K562 (cell line): Measurements from ENCODE around the gene CPED1. TPM values are rescaled to one million over a fixed set of nuclear protein-coding genes. Genes with fewer than 3 reads are reported as not detected.

Source experiments
- CAMTA2 ChIP-seq: fragments of 250-450 bp; sonication (Bioruptor Pico); conservative IDR thresholded peaks from 2 replicates; pipeline ENCODE4 v1.5.1; 2022
- ELK1 ChIP-seq: sonication (generic); formaldehyde crosslinking; IDR thresholded peaks from 2 replicates; pipeline ENCODE4 v1.8.1; 2022; ENCODE audit warnings: missing genetic modification reagents
- JUNB ChIP-seq: fragments of 450-650 bp; formaldehyde crosslinking; conservative IDR thresholded peaks from 2 replicates; pipeline ENCODE4 v1.4.0; 2020; ENCODE audit warnings: mild to moderate bottlenecking
- ZBTB12 ChIP-seq: fragments of 250-450 bp; sonication (Bioruptor Pico); IDR thresholded peaks from 2 replicates; pipeline ENCODE4 v1.4.0; 2020
- ZKSCAN8 ChIP-seq: fragments of 200-800 bp; sonication (Bioruptor generic); IDR thresholded peaks from 2 replicates; pipeline ENCODE4 v1.6.1; 2016; ENCODE audit warnings: missing genetic modification characterization, missing compliant biosample characterization
- ZNF175 ChIP-seq: fragments of 200-800 bp; sonication (Bioruptor generic); IDR thresholded peaks from 2 replicates; pipeline ENCODE4 v1.6.1; 2016; ENCODE audit warnings: low read depth, mild to moderate bottlenecking, missing genetic modification characterization, missing compliant biosample characterization
- polyA plus RNA-seq, 8 experiments: library from polyadenylated mRNA; depleted of rRNA in 4 of 8; stranded (reverse) in 5 of 8; unstranded in 3 of 8; fragments of >200 nt; fragmentation: Nextera tagmentation in 2 of 8; fragmentation: Illumina TruSeq in 1 of 8; extraction: Ambion mirVana in 2 of 8; extraction: Trizol in 1 of 8; gene quantifications; 2 replicates each; pipeline versions ENCODE4 v1.2.1 to v1.2.3, GENCODE V29; 2011 to 2014; ENCODE audit warnings: inconsistent platforms in 1 of 8, missing spikeins in 1 of 8
- total RNA-seq, 7 experiments: library from RNA; depleted of rRNA in 6 of 7; stranded (reverse); fragments of >200 nt in 6 of 7; fragmentation: Illumina TruSeq in 2 of 7; extraction: Trizol in 2 of 7; gene quantifications; 2 replicates each; pipeline versions ENCODE4 v1.2.1 to v1.2.3, GENCODE V29; 2011 to 2021; ENCODE audit warnings: low replicate concordance in 1 of 7
- TF ChIP-seq, protein P1 (sequence below): fragments of 450-650 bp; IDR thresholded peaks from 2 replicates; pipeline ENCODE4 v1.6.1; 2017; ENCODE audit warnings: antibody characterized with exemption, mild to moderate bottlenecking
- TF ChIP-seq, protein P2 (sequence below): fragments of 450-650 bp; IDR thresholded peaks from 2 replicates; pipeline ENCODE4 v1.6.1; 2016; ENCODE audit warnings: low read depth
- TF ChIP-seq, protein P3 (sequence below): IDR thresholded peaks from 2 replicates; pipeline ENCODE4 v1.6.1; 2012; ENCODE audit warnings: low read depth, low read length, improper control_type of control experiment, borderline replicate concordance

CPED1 gene
- total and polyA plus RNA-seq, 9 of the 15 experiments (the other 6 are each of a cell fraction or from before 2014, with no cell fraction given), result 195 to 393 (median 290) TPM

DNA sequence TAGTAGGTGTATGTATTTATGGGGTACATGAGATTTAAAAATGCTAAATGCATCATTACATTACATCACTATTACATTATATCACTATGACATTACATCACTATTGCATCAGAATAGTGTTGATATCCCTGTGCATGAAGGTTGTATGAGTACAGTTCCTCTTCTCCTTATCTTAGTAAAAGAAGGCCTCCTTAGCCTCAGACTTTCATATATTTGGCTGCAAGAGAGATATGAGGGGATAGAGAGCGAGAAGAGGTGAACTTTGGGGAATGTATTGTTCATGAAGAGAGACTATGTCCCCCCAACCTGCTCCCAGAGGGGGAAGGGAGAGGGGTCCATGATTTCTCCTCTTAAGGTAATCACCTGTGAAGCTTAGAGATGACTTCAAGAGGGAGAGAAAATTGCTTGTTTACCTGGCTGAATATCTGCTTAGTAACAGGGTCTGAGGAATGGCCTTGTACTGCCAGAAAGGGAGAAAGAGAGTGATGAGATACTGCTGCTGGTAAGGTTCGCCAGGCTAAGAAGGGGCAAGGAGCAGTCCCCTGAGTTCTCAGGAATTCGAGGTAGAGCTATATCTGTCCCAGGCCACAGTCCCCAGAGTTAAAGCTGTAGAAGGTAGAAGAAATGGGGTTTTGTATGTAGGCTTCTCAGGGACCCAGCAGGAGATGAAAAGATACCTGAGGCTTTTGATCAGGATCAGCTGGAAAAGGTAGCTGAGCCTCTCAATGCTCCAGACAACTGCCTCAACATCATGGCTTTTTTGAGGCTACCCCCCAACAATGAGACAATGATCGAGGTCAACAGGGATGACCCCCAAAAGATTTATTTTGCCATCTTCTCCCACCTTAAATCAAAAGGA is 171.9 kb downstream of the CPED1 start (continued):
- TF ChIP-seq, protein P1, sequence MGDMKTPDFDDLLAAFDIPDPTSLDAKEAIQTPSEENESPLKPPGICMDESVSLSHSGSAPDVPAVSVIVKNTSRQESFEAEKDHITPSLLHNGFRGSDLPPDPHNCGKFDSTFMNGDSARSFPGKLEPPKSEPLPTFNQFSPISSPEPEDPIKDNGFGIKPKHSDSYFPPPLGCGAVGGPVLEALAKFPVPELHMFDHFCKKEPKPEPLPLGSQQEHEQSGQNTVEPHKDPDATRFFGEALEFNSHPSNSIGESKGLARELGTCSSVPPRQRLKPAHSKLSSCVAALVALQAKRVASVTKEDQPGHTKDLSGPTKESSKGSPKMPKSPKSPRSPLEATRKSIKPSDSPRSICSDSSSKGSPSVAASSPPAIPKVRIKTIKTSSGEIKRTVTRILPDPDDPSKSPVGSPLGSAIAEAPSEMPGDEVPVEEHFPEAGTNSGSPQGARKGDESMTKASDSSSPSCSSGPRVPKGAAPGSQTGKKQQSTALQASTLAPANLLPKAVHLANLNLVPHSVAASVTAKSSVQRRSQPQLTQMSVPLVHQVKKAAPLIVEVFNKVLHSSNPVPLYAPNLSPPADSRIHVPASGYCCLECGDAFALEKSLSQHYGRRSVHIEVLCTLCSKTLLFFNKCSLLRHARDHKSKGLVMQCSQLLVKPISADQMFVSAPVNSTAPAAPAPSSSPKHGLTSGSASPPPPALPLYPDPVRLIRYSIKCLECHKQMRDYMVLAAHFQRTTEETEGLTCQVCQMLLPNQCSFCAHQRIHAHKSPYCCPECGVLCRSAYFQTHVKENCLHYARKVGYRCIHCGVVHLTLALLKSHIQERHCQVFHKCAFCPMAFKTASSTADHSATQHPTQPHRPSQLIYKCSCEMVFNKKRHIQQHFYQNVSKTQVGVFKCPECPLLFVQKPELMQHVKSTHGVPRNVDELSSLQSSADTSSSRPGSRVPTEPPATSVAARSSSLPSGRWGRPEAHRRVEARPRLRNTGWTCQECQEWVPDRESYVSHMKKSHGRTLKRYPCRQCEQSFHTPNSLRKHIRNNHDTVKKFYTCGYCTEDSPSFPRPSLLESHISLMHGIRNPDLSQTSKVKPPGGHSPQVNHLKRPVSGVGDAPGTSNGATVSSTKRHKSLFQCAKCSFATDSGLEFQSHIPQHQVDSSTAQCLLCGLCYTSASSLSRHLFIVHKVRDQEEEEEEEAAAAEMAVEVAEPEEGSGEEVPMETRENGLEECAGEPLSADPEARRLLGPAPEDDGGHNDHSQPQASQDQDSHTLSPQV, result peak; percentile 93
- TF ChIP-seq, protein P2, sequence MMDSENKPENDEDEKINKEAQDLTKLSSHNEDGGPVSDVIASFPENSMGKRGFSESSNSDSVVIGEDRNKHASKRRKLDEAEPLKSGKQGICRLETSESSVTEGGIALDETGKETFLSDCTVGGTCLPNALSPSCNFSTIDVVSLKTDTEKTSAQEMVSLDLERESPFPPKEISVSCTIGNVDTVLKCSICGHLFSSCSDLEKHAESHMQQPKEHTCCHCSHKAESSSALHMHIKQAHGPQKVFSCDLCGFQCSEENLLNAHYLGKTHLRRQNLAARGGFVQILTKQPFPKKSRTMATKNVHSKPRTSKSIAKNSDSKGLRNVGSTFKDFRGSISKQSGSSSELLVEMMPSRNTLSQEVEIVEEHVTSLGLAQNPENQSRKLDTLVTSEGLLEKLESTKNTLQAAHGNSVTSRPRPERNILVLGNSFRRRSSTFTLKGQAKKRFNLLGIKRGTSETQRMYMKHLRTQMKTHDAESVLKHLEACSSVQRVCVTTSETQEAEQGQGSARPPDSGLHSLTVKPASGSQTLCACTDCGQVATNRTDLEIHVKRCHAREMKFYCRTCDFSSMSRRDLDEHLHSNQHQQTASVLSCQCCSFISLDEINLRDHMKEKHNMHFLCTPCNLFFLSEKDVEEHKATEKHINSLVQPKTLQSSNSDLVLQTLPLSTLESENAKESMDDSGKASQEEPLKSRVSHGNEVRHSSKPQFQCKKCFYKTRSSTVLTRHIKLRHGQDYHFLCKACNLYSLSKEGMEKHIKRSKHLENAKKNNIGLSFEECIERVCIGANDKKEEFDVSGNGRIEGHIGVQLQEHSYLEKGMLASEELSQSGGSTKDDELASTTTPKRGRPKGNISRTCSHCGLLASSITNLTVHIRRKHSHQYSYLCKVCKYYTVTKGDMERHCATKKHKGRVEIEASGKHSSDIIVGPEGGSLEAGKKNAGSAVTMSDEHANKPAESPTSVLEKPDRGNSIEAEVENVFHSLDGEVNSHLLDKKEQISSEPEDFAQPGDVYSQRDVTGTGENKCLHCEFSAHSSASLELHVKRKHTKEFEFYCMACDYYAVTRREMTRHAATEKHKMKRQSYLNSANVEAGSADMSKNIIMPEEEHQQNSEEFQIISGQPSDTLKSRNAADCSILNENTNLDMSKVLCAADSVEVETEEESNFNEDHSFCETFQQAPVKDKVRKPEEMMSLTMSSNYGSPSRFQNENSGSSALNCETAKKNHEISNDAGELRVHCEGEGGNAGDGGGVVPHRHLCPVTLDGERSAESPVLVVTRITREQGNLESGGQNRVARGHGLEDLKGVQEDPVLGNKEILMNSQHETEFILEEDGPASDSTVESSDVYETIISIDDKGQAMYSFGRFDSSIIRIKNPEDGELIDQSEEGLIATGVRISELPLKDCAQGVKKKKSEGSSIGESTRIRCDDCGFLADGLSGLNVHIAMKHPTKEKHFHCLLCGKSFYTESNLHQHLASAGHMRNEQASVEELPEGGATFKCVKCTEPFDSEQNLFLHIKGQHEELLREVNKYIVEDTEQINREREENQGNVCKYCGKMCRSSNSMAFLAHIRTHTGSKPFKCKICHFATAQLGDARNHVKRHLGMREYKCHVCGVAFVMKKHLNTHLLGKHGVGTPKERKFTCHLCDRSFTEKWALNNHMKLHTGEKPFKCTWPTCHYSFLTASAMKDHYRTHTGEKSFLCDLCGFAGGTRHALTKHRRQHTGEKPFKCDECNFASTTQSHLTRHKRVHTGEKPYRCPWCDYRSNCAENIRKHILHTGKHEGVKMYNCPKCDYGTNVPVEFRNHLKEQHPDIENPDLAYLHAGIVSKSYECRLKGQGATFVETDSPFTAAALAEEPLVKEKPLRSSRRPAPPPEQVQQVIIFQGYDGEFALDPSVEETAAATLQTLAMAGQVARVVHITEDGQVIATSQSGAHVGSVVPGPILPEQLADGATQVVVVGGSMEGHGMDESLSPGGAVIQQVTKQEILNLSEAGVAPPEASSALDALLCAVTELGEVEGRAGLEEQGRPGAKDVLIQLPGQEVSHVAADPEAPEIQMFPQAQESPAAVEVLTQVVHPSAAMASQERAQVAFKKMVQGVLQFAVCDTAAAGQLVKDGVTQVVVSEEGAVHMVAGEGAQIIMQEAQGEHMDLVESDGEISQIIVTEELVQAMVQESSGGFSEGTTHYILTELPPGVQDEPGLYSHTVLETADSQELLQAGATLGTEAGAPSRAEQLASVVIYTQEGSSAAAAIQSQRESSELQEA, result no peak
- TF ChIP-seq ZNF175 (peak; percentile 98), CAMTA2 (no peak), ZKSCAN8 (CRISPR knock-in tag) (no peak; the same call in 1 of the 2 replicates), ELK1 (no peak), JUNB (peak; percentile 62; the same call in 1 of the 2 replicates), ZBTB12 (CRISPR knock-in tag) (peak; percentile 52)
- TF ChIP-seq, protein P3, sequence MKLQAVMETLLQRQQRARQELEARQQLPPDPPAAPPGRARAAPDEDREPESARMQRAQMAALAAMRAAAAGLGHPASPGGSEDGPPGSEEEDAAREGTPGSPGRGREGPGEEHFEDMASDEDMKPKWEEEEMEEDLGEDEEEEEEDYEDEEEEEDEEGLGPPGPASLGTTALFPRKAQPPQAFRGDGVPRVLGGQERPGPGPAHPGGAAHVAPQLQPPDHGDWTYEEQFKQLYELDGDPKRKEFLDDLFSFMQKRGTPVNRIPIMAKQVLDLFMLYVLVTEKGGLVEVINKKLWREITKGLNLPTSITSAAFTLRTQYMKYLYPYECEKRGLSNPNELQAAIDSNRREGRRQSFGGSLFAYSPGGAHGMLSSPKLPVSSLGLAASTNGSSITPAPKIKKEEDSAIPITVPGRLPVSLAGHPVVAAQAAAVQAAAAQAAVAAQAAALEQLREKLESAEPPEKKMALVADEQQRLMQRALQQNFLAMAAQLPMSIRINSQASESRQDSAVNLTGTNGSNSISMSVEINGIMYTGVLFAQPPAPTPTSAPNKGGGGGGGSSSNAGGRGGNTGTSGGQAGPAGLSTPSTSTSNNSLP, result peak; percentile 98
